WTC11 (cell line): ENCODE measurements around the gene LAGE3.

ENCODE experiments used
- CREM ChIP-seq: sonication (generic); formaldehyde crosslinking; IDR thresholded peaks from 2 replicates; pipeline ENCODE4 v1.8.1; 2022; ENCODE audit warnings: mild to moderate bottlenecking, missing genetic modification reagents, moderate library complexity
- ZNF232 ChIP-seq: sonication (generic); formaldehyde crosslinking; IDR thresholded peaks from 2 replicates; pipeline ENCODE4 v1.8.0; 2022; ENCODE audit warnings: mild to moderate bottlenecking, missing genetic modification reagents
- TF ChIP-seq, protein P1 (sequence below): fragments of 200-600 bp; IDR thresholded peaks from 2 replicates; pipeline ENCODE4 v1.8.0; 2022; ENCODE audit warnings: antibody characterized with exemption

DNA sequence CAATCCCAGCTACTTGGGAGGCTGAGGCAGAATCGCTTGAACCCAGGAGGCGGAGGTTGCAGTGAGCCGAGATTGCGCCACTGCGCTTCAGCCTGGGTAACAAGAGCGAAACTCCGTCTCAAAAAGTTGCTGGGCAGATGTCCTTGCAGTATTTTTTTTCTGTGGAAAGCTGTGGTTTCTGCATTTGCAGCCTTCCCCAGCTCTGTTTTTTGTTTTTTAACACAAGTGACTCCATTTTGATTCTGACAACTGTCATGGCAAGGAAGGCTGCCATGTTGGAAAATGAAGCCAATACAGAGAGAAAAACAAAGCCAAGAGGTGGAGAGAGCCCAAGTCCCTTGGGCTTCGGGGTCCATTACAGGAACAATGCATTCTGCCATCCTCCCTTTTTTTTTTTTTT lies 23.0 kb upstream of the LAGE3 start:
- TF ChIP-seq ZNF232 (CRISPR knock-in tag) (no peak), CREM (CRISPR knock-in tag) (no peak)
- TF ChIP-seq, protein P1, sequence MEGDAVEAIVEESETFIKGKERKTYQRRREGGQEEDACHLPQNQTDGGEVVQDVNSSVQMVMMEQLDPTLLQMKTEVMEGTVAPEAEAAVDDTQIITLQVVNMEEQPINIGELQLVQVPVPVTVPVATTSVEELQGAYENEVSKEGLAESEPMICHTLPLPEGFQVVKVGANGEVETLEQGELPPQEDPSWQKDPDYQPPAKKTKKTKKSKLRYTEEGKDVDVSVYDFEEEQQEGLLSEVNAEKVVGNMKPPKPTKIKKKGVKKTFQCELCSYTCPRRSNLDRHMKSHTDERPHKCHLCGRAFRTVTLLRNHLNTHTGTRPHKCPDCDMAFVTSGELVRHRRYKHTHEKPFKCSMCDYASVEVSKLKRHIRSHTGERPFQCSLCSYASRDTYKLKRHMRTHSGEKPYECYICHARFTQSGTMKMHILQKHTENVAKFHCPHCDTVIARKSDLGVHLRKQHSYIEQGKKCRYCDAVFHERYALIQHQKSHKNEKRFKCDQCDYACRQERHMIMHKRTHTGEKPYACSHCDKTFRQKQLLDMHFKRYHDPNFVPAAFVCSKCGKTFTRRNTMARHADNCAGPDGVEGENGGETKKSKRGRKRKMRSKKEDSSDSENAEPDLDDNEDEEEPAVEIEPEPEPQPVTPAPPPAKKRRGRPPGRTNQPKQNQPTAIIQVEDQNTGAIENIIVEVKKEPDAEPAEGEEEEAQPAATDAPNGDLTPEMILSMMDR, result no peak
